Urinary bladder (tissue), 4 donors: ENCODE measurements around the gene CYB5RL. TPM values are rescaled to one million over a fixed set of nuclear protein-coding genes. Genes with fewer than 3 reads are reported as not detected.
"Not testable (repeated sequence)": the region's sequence is repeated elsewhere in the genome, so short reads cannot be mapped to it uniquely, and the experiment has no call there.

Source experiments
- DNase-seq: peaks from one replicate; pipeline ENCODE4 v3.0.0-alpha.2; 2015; ENCODE audit errors: extremely low spot score
- H3K27ac ChIP-seq: one replicate; pipeline ENCODE4 v1.5.1; 2013; ENCODE audit warnings: low read depth, mild to moderate bottlenecking, moderate library complexity
- H3K36me3 ChIP-seq: one replicate; pipeline ENCODE4 v1.6.1; 2013; ENCODE audit warnings: mild to moderate bottlenecking, moderate library complexity; ENCODE audit not compliant: insufficient read depth
- H3K4me1 ChIP-seq: one replicate; pipeline ENCODE4 v1.6.1; 2013; ENCODE audit warnings: mild to moderate bottlenecking, moderate library complexity; ENCODE audit not compliant: insufficient read depth
- H3K4me3 ChIP-seq: one replicate; pipeline ENCODE4 v1.5.1; 2013; ENCODE audit warnings: low read depth, low read length
- WGBS: extraction: QIAGEN DNeasy Blood & Tissue Kit; methylation state at CpG from one replicate; pipeline ENCODE4 v1.1.7; 2013; 5-methylcytosine and 5-hydroxymethylcytosine counted together
- polyA plus RNA-seq: library from polyadenylated mRNA; stranded (reverse); fragments of 200-250 nt; gene quantifications from one replicate; pipeline ENCODE4 v1.2.3, GENCODE V29; 2013
- total RNA-seq: library from RNA; depleted of rRNA; stranded (reverse); fragments of >200 nt; gene quantifications from one replicate; pipeline ENCODE4 v1.2.3, GENCODE V29; 2014
- donor health status: healthy with polysubstance abuse.
- donor health status: healthy.

Gene CYB5RL
- total and polyA plus RNA-seq, 2 donors, result 3.8 to 6.6 TPM

- Histone ChIP-seq H3K4me1 (no peaks in the 10 kb centered on the region), H3K36me3 (peaks cover 7% of the 10 kb centered on the region), H3K27ac (no peak overlapping the region), H3K4me3 (no peak overlapping the region)
- WGBS, result 92% methylated on average over 12 of the region's 12 CpGs
- no peak for DNase-seq
These were observed 21.4 kb upstream of the CYB5RL start for GRCh38 chr1:54221113-54221834.

DNA sequence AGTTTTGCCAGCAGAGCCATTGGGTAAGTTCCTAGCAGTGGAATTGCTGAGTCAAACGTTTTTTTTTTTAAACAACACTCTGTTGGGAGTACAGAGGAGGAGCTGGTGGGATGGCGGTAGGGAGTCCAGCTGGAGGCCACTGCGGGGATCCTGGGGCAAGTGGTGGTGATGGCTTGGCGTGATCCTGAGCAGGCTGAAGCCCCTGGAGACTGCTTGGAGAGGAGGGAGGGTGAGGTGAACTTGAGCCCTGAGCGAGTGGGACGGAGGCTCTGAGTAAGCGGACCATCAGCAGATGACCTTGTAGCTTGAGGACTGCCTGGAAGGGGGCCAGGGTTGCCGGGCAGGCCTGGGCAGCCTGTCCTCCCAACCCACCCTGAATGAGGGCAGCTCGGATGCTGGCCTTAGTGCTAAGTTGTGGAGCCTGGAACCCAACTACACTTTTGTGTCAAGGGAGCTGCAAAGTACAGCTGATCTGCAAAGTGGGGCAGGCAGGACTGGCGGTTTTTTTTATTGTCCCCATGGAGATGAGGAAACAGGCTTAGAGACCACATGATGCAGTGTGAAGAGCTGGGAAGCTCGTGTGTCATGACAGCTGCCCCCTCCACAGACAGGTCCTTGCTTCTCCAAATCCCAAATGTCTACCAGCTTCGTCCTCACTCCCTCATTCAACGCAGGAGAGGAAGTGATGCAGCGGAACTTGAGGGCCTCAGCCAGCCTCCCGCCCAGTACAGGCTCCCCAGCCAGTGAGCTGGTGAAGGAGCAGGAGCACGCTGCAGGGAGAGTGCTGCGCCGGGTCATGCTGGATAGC lies 20.4 kb upstream of the CYB5RL start:
- Histone ChIP-seq H3K4me1 (no peaks in the 10 kb centered on the region), H3K36me3 (peaks cover 7% of the 10 kb centered on the region), H3K27ac (peak overlapping the region; percentile 65), H3K4me3 (no peak overlapping the region)
- WGBS, result 25% methylated on average over 18 of the region's 18 CpGs
- DNase-seq, result no peak

DNA sequence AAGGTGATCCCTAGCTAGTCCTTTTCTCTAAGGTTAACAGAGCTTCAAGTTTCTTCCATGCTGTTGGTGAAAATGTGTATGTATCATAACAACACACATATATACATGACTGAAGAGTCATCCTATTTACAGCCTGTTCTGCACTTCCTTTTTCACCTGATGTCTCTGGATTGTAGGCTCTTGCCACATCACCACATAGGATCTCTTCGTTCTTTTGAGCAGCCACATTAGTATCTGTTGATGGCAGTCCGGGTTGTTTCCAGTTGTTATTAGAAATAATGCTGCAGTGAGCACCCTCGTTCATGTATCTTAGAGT lies 19.8 kb upstream of the CYB5RL start:
- no peak overlapping the region for H3K4me3 ChIP-seq
- DNase-seq, result no peak
- H3K36me3 ChIP-seq, result peaks cover 7% of the 10 kb centered on the region
- H3K4me1 ChIP-seq, result no peaks in the 10 kb centered on the region
- 30% methylated on average over 3 of the region's 3 CpGs for WGBS
- H3K27ac ChIP-seq, result peak overlapping the region; percentile 65

DNA sequence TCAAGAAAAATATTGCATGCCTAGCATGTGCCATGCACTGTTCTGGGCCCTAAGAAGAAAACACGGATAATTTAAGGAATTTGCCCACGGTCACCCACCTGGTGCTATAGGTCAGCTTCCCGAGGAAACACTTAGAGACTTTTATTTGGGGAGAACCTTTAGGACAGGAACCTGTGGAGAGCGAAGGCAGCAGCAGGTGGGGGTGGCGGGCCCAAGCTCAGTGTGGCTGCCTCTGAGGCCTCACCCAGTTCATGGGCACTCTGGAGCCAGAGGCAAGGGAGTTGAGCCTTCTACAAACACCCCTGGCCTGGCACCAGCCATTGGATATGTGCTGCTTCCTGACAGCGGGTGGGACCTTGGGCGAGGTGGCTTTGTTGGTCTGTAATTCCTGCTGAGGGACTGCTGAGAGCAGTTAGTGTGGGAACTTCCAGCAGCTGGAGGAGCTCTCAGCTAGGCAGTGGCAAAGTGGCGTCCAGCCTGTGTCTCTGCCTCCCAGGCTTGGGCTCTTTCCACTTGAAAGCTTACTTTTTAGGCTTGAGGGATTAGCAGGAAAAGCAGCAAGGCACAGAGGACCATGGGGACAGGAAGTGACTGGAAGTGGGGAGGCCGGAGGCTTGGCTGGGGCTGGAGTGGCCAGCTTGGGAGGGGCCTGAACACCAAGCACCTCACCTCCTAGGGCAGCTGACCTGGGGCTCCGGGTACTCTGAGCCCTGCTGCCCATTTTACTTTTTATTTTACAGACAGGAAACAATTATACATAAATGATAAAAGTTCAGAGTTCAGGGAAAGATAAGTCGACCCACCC lies 19.3 kb upstream of the CYB5RL start:
- H3K4me1 ChIP-seq, result no peaks in the 10 kb centered on the region
- DNase-seq, result no peak
- H3K4me3 ChIP-seq, result no peak overlapping the region
- WGBS, result 59% methylated on average over 11 of the region's 11 CpGs
- H3K36me3 ChIP-seq, result peaks cover 7% of the 10 kb centered on the region
- H3K27ac ChIP-seq, result peak overlapping the region; percentile 65

DNA sequence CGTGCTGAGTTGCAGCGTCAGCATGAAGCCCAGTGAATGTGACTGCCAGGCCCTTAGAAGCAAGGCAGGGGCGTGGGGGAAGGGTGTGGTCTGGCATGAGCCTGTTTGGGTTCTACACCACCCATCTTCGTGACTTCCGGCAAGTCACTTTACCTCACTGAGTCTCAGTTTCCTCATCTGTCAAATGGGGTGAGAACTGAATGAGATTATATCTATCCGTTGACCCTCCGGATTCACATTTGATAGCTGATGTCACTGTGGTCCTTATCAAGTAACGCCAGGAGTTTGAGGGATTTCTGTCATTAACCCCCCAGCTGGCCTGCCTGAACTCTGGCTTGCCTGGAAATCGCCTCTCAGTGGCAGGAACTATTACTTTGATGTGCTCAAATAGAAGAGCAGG lies 15.7 kb upstream of the CYB5RL start:
- 96% methylated on average over 9 of the region's 9 CpGs for WGBS
- Histone ChIP-seq H3K27ac (no peak overlapping the region), H3K36me3 (peaks cover 12% of the 10 kb centered on the region), H3K4me1 (no peaks in the 10 kb centered on the region), H3K4me3 (no peak overlapping the region)
- no peak for DNase-seq

DNA sequence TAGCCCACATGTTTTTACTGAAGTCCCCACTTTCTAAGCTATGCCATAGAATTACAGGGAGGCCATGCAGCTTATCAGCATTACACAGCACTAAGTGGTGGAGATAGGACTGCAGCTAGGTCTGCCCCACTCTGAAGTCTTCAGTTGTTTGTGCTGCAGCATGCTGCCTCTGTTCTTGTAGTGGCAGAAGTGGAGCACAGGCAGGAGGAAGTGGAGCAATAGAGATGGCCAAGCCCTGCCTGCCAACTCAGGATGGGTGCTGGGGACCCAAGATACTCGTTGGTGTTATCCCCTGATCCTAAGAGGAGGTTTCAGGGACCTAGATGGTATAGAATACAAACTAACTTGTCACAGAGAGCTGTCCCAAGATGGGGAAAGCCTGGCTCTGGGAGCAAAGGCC lies 13.0 kb upstream of the CYB5RL start:
- no peaks in the 10 kb centered on the region for H3K4me1 ChIP-seq
- no peak for DNase-seq
- 76% methylated on average over 1 of the region's 1 CpG for WGBS
- H3K4me3 ChIP-seq, result no peak overlapping the region
- no peak overlapping the region for H3K27ac ChIP-seq
- H3K36me3 ChIP-seq, result peaks cover 12% of the 10 kb centered on the region

DNA sequence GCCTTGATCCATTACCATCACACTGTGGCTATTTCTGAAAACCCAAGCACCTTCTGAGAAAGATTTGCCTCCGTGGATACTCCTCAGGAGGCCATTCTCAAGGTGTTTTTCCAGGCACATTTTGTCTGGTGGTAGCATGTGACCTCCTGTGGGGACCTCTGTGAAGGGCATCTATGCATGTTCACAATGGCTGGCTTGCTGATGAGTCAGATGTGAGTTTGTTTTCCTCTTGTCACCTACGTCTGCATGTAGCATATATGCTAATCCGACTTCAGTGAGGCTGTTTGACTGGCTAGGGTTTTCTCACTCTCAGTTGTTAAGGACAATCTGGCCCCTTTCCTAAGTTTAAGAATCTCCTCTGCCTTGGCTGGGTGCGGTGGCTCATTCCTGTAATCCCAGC lies 8.1 kb upstream of the CYB5RL start:
- not testable (repeated sequence) for H3K4me1 ChIP-seq, H3K4me3 ChIP-seq, H3K36me3 ChIP-seq, DNase-seq, H3K27ac ChIP-seq
- WGBS, result 81% methylated on average over 4 of the region's 4 CpGs

DNA sequence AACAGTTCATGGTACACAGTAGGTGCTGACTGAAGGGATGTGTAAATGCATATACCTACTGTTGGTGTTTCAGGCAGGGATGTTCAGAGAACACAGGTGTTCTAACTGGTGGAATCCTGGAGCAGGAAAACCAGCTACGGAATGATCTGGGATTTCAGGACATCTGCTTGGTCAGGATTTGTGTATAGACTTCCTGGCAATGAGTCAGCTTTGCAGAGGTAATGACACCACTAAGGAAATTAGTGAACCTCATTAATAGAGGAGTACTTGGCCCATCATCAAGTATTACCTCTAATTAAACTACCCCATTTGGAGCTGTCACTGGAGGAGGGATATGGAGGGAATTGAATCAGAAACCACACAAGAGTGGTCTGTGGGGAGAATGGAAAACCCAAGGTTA lies 7.5 kb upstream of the CYB5RL start:
- Histone ChIP-seq H3K4me3 (no peak overlapping the region), H3K36me3 (peaks cover 4% of the 10 kb centered on the region), H3K27ac (no peak overlapping the region), H3K4me1 (no peaks in the 10 kb centered on the region)
- no peak for DNase-seq
- 83% methylated on average over 1 of the region's 1 CpG for WGBS

GRCh38 chr1:54204199-54204598 lies 4.4 kb upstream of the CYB5RL start:
- Histone ChIP-seq H3K27ac (no peak overlapping the region), H3K4me1 (no peaks in the 10 kb centered on the region), H3K36me3 (peaks cover 2% of the 10 kb centered on the region), H3K4me3 (no peak overlapping the region)
- WGBS, result 81% methylated on average over 7 of the region's 7 CpGs
- no peak for DNase-seq

DNA sequence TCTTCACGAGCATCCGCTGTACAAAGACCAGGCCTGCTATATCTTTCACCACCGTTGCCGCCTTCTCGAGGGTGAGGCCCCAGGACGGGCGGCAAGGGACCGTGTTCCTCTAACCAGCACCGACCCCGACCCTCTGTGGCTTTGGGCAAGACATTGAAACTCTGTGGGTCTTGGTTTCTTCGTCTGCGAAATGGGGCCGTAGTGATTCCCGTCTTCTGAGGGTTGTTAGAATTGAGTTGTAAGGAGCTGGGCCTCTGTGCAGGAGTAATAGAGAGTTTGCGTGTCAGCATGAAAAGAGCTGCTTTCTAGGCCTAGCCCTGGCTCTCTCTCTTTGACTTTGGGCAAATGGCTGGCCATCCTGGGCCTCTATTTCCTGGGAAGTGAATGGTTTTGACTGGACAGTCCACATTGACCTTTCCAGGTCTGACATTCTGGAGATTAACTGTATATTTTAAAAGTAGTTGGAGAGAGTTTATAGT lies 728 bp upstream of the CYB5RL start:
- DNase-seq, result no peak
- Histone ChIP-seq H3K4me1 (no peaks in the 10 kb centered on the region), H3K36me3 (no peaks in the 10 kb centered on the region), H3K27ac (no peak overlapping the region), H3K4me3 (peak overlapping the region; percentile 80)
- 1% methylated on average over 15 of the region's 15 CpGs for WGBS

GRCh38 chr1:54199151-54199764 lies 572 bp downstream of the CYB5RL start:
- H3K4me3 ChIP-seq, result peak overlapping the region; percentile 80
- H3K4me1 ChIP-seq, result no peaks in the 10 kb centered on the region
- H3K36me3 ChIP-seq, result peaks cover 2% of the 10 kb centered on the region
- no peak overlapping the region for H3K27ac ChIP-seq
- 21% methylated on average over 17 of the region's 17 CpGs for WGBS
- no peak for DNase-seq

GRCh38 chr1:54193453-54193852 lies 6.4 kb downstream of the CYB5RL start:
- no peak overlapping the region for H3K27ac ChIP-seq
- no peak overlapping the region for H3K4me3 ChIP-seq
- WGBS, result 91% methylated on average over 5 of the region's 5 CpGs
- H3K4me1 ChIP-seq, result no peaks in the 10 kb centered on the region
- peaks cover 2% of the 10 kb centered on the region for H3K36me3 ChIP-seq
- DNase-seq, result no peak

DNA sequence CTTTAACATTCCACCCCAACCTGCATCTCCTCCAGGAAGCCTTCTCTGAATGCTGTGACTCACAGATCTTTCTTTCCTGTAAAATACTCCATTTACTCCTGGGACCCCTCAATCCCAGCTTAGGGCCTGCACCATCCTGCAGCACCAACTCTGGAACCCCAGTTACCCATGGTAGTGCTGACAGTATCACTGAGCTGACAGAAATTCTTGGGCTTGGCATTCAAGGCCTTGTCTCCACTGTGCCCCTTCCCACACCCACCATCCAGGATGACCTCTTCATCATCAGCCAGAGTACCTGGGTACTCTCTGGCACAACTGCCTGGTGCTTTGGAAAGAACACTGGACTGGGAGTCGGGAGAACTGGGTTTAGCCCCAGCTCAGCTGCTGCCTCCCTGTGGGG lies 8.3 kb downstream of the CYB5RL start:
- H3K27ac ChIP-seq, result no peak overlapping the region
- H3K4me1 ChIP-seq, result no peaks in the 10 kb centered on the region
- DNase-seq, result no peak
- H3K36me3 ChIP-seq, result peaks cover 2% of the 10 kb centered on the region
- H3K4me3 ChIP-seq, result no peak overlapping the region
- WGBS, result 100% methylated on average over 1 of the region's 1 CpG
